Amniotic stem cell (primary cell): Measurements from ENCODE around the gene DOK7.

Experiments used
- DNase-seq: peaks from one replicate; lab custom pipeline; 2025; lab: John Stamatoyannopoulos, UW

DOK7 gene

DNA sequence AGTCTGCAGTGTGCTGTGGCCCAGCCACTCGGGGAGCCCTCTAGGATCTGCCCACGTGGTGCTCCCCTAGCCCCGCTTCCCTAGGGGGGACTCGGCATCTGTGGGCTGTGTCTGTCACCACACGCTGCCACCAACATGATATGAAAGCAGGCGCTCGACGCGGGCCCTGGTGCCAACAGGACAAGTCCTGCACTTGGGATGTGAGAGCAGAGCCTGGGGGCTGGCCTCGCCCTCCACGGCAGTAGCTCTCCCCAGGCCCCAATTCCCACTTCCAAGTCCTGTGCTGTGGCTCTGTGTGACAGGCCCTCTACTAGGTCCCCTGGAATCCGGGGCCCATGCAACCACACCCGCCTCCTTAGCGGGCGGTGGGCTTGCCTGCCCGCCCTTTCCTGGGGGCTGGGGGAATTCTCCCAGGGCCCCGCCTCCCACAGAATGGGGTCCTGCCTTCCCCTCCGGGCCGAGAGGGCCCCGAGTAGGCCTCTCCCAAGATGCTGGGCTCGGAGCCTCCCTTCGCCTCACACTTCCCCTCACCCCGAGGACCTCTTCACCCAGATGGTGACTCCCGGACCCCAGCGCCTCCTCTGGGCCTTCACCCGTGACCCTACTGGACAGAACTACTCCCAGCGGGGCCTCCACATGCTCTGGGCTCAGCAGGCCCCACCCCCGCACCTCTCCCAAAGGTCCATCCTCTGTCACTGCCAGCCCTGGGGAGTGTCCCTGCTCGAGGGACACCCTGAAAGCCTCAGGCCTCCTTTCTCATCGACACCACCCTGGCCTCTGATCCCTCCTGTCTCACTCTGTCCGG lies 57.9 kb downstream of the DOK7 start:
- DNase-seq, result no peak

DNA sequence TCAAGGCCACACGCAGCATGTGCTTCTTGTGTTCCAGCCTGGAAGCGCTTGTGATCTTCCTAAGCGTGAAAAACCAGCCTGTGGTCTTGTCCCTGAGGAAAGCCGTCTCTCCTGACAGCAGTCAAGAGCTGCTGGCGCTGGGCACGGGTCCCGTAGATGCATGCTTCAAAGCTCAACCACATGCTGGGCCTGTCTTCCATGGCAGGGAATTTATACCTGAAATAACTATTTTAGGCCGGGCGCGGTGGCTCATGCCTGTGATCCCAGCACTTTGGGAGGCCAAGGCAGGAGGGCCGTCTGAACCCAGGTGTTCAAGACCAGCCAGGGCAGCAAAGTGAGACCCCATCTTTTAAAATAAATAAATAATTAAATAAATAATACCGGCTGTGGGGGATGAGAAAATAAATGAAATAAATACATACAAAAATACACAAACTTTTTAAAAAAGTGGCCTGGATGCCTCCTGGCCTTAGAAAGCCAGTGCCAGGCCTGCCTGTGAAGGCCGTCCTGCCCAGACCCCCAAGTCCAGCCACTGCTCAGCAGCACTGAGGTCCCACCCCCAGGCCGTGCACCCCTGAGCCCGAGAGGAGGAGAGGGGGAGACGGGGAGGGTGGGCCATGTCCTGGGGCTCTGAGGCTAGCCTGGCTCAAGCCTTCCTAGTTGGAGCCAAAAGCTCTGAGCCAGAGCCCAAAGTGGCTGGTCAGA lies 58.7 kb downstream of the DOK7 start:
- DNase-seq, result no peak

DNA sequence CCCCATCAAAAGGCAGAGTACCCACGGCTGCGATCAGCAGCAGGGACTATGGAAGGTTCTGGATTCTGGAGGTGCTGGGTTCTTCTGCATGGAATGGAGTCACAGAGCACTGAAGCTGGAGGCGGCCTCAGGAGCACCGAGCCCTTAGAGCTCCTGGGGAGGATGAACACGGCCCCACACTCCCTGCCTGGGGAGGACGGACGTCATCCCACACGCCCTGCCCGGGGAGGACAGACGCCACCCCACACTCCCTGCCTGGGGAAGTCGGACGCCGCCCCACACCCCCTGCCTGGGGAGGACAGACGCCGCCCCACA lies 59.2 kb downstream of the DOK7 start:
- no peak for DNase-seq

DNA sequence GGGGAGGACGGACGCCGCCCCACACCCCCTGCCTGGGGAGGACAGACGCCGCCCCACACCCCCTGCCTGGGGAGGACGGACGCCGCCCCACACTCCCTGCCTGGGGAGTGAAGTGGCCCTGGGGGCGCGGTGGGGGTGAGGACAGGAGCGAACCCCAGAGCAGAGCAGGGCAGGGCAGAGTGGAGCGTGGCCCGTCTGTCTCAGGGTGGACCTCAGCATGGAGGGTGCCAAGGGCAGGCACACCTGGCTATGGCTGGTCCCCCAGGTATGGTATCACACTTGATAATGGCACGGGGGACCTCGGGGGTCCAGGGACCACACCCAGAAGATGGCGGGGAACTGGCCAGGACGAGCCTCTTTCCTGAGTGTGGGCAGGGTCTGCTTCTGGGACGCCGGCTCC lies 59.5 kb downstream of the DOK7 start:
- no peak for DNase-seq

DNA sequence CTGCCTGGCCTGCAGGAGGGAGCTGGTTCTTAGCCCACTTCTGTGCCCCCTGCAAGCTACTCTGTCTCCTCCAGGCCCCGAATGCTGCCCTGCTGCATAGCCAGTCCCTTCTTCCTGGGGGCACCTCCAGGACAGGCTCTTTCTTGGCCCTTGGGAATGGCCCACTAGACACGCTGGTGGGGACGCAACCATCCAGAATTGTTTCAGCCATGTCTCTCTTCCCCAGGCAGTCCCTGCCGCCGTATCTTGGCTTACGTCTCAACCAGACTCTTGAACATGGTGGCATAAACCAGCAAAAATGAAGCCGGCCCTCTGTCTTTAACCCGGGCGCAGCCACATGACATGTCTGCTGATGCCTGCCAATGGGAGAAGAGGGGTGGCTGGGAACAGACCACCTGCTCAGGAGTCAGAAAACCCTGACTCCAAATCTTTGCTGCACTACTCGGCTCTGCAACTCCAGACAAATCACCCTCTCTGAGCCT lies 60.1 kb downstream of the DOK7 start:
- no peak for DNase-seq

DNA sequence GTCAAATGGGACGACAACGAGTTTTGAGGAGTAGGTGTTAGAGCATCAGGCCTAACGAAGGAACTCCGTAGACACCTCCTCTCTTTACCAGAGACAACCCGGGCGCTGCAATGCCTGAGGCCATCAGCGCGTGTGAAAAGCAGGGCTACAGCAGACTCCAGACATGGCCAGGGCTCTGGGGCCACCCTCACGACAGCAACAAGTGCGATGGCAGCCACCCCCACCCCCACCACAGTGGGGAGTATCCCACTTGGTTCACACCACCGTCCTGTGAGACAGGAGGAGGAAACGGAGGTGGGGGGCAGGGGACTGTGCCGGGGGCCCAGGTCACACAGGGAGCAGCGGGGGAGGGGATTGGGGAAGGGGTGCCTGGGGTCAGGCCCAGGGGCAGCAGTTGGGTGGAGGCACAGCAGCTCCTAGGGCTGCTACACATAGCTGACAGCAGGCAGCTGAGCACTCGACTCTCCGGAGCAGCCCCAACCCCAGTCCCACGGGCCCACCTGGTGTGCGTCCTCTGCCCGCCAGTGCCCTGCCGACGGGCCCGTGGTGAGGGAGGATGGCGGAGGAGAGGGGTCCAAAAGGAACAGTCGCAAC lies 60.6 kb downstream of the DOK7 start:
- DNase-seq, result no peak

DNA sequence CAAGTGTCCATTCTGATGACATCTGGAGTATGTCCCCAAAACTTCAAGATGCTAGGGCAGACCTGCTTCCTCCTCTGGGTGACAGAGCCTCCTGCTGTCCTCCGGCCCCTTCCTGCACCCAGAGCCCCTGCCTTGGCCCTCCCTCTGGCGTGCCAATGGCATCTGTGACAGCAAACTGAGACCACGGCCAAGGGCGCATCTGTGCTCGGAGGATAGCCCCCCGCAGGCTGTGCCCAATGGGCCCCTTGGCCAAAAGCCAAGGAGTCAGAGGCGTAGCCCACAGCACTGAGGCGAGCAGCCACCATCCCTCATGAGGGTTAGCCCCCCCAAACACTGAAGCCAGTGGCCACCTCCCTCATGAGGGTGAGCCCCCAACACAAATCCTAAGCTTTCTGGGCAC lies 61.2 kb downstream of the DOK7 start:
- no peak for DNase-seq

DNA sequence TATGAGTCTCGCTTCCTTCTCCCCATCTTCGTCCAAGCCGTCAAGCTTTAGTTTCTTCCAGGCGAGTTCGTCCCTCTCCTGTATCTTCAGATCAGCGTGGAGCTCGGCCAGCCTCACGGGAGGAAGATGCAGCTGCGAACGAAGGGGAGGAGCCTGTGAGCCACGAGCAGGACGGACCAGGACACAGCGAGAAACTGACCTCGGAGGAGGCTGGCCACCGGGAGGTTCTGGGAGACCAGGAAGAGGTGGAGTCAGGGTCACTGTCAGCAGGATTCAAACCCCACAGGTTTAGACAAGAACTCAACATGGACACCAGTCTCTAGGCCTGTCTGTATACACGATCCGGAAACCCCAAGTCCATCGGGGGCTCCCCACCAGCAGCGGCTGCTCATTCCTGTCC lies 61.8 kb downstream of the DOK7 start:
- no peak for DNase-seq

DNA sequence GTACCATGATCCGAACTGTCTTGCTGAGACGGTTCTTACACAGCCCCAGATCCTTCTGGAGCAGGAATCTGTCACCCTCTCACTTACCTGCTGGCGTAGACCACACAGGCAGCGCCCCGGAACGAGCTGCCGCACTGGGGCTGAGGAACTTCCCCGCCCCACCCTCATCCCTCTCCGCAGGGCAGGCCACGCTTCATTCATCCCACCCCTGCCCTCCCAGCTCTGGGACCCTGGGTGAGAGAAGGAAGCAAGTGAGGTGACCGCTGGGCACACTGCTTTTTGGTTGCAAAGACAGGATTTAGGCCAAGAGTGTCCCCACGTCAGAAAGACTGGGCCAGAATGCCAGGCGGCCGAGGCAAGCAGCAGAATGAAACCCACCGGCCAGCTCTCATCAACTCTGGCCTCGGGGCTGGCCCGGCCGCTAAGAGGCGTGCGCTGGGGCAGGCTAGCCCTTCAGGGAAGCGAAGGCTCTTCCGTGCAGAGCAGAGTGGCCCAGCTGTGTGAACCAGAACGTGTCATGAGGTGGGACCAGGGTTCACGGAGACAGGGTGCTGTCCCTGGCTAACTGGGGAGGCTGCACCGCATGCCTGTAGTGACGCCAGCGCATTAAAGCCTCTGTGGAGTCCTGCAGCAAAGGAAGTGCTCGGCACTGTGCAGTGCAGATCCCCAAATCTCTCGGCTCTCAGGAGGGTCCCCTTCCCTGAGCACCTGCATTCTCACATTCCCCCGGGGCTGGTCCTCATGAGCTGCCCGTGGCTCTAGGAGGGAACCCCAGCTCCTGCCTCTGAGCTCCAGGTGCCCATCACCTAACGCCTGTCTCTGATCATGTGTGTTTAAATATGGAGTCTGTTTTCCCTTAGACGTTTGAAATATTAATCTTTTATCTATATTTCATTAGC lies 62.7 kb downstream of the DOK7 start:
- DNase-seq, result no peak

DNA sequence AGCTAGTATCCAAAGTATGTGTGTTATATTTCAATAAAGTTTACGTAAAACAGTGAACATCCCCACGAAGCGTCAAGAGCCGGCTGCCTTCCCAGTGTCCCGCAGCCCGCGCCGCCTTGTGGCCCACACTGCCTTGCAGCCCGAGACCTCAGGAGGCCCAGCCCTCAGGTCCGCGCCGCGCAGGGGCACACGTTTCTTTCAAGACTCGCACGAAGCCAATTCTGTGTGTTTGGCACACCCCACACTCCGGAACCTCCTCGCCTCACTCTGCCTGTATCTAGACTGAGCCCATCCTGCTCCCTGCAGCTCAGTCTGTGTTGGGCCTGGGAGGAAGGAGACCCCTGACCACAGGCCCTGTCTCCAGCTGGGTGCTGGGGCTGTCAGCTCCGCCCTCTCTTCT lies 63.4 kb downstream of the DOK7 start:
- DNase-seq, result no peak

DNA sequence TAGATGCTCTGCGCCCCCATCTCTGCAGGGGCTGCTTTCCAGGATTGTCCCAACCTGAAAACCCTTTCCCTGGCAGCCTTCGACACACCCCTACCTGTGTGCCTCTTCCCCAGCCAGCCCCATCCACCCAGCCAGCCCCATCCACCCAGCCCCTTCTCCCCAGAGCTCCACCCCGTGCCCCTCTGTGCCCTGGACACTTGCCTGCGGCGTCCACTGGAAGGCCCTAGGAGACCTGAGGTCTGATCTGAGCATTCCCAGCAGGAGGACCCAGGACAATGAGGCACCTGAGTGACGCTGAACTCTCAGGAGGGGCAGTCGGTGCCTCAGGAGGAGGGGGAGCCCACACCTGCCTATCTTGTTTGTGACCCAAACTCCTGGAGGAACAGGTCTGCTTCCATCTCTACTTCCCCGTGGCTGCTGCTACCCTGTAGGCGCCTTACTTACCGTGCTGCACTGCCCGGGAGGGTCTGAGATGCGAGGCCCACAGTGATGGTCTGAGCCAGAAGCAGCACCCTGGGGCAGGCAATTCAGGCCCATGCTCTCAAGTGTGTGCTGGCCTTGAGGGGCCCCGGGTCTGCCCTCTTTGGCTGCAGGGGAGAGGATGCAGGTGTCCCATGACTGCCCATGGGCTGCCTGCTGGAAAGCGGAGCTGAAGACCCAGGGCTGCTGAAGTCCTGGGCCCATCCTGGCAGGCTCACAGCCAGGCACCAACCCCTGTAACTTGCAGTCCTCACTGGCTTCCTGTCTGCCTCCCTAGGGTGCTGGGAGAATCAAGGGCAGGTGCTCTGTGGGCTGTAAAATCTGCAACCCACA lies 64.2 kb downstream of the DOK7 start:
- DNase-seq, result no peak

DNA sequence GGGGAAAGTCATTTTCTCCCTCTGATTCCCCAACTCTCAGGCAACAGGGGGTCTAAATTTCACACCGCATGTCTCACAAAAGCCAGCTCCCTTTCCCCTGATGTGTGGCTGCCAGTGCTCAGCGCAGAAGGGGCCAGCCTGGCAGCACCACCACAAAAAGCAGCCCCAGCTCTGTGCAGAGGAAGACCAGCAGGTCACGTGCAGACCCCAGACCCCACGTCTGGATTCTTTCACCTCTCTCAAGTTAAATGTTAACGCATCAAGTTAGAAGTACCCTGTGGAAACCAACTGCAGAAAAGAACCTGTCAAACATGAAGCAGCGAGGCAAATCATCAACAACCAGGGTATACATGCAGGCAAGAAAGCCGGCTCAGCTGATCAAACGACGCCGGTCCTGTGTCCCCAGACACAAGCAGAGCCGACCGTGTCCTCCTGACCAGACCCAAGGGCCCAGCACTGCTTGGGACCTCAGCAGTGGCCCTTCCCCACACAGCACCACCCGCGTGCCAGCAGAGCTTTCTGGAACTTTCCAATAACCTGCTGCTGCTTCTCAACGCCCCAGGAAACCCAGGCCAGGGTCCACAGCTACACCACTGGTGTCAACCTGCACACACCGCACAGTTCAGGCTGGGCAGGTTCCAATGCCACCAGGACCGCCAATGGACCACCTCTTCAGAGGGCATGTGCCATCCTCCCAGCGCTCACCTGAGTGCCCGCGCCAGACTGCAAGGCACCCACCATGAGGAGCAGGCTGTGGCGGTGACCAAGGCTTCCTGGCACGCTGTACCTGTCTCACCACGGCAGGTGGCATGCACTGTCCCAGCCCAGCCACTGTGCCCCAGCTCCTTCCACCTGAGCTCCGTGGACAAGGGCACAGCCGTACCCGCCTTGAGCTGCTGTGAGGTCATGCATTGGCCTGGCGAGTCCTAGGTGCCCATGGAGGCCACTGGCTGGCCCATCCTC lies 65.1 kb downstream of the DOK7 start:
- DNase-seq, result no peak

DNA sequence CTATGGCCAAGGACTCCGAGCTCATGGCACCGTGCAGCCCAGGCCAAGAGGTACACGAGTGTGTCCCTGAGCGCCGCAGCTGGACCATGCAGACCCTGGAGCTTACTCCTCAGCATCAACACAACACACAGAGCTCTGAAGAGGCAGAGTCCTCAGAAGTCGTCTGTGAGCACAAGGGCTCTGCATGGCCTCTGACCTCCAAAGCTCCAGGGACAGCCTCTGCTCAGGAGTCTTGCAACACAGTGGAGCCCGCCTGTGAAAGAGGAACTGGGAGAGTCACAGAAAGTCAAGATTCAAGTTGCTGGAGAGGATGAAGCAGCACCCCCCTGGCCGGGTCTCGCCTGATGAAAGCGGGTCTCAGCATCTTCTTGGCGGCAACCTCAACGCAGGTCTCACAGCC lies 66.3 kb downstream of the DOK7 start:
- no peak for DNase-seq

DNA sequence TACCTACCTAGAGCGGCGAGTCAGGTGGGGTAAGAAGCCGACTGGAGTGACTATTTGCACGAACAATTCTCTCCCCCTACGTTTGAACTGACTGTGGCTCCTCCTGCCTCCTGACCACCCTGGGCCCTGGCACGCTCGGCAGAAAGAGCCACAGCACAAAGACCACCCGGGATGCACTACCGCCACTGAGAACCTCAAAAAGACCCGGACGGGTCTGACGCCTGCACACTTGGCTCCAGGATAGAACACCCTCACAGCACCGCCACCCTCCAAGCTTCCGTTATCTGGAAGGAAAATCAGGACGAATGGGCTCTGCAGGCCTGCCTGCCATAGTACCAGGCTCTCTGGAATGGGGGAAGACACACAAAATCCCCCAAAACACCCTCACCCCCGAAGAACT lies 66.9 kb downstream of the DOK7 start:
- DNase-seq, result no peak

DNA sequence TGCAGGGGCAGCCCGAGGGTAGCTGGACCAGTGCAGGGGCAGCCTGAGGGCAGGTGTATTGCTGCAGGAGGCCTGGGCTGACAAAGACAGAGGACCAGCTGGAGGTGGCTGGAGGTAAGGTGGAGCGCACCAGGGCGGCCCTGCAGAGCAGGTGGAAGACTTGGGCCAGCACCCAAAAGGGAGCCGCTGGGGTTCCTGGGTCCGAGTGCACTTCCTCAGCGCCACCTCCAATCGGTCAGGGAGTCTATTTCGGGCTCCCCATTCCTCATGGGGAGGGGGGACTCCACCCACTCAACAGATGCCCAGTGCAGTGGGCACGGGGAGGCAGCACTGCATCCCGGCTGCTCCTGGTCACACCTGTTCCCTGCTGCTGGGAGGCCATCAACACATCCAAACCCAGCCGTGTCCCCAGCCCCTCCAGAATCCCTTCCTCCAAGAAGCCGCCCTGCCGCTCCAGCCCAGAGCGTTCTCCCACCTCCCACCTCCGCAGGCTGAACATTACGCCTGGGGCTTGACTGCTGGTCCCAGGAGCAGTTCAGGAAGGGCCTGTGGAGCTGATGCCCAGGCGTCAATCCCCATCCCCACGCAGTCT lies 67.7 kb downstream of the DOK7 start:
- DNase-seq, result no peak

DNA sequence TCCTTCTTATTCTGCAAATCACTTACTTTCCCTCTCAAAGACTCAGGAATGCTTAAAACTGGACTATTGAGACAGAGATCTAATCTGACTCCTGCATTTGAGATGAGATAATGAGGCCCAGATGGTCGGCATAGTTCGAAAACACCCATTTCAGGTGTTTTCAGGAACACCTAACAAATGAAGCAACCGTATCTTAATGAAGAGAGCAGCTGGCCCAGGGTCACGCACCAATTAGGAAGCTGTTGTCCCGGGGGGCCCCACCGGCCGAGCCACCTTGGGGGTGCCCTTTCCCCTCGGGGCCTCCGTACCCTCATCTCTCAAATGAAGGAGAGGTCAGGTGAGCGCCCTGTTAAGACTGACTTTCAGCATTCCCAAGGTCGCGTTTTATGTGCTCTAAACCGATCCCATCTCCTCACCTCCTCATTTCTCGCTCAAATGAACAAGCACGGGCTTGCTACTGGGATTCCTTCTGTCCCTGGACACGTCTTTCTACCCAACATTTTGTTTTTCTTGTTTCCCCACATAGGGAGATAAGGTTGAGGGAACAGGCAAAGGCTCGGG lies 68.3 kb downstream of the DOK7 start:
- DNase-seq, result no peak

DNA sequence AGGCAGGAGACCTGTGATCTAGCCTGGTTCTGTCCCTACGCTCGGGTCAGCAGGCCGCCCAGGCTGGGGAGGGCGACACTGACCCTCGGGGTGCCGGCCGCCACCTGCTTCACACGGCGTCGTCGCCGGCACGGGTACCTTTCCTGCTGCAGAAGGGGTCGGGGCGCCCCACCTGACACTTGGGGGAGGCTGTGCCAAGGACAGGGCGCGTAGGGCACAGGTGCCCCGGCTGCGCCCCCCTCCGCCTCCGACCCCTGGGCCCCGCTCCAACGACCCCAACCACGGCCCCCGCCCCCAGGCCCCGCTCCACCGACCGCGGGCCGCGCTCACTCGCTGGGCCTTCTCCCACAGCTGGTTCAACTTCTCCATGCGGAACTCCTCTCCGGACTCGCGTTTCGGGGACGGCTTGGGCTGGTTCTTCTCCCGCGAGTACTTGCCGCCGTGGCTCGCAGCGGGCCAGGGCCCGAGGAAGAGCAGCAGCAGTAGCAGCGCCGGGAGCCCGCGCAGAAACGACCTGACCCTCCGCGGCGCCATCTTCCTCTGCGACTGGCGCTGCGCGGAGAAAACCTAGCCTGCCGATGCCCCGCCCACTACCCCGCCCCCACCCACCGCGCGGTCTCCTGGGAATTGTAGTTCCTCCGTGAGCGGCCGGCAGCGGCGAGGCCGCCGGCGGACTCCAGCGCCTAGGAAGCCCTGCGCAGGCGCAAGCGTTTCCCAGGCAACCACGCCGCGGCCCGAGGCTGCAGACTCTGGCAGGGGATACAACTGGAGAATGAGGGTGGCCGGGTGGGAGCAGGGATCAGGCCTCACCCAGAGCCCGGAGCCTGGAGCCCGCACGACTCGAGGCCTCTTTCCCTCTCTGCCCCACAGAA lies 69.0 kb downstream of the DOK7 start, which contains the start of gene LRPAP1:
Gene LRPAP1, minus strand, starts transcription at position 544 of the 872 bp plus-strand sequence. Its CDS starts 10 bp downstream, at position 534.
- peak; percentile 76 for DNase-seq

DNA sequence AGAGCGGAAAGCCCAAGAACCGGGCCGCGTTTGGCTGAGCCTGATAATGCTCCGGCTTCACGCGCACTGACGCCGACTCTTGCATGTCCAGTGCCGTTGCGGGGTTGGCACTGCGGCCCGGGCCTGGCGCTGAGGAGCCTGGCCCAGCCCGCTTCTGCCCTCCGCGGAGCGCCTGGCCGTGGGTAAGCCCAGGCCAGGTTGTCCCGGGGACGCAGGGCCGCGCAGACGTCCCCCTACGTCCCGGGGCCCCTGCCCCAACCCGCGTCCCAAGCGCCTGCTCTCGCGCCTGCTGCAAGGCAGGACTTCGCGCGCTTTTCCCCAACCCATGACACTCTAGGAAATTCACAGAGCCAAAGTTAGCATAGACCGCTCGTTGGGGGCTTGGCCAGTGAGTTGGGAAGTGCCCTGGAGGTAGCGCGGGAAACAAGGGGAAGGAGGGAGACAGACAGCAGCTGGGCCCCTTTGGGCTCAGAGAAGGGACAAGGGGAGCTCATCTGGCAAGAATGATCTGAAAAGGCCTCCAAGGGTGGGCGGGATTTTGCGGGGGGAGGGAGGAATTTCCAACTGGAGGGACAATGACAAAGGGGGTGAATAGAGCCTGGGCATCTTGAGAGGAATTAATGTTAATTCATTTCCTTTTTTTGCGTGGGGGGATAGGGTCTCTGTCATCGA lies 69.8 kb downstream of the DOK7 start:
- DNase-seq, result no peak
